Thoracic aorta (tissue), 2 donors: Measurements from ENCODE around the gene NECAP2. TPM values are rescaled to one million over a fixed set of nuclear protein-coding genes. Genes with fewer than 3 reads are reported as not detected.
"Not testable (repeated sequence)": the region's sequence is repeated elsewhere in the genome, so short reads cannot be mapped to it uniquely, and the experiment has no call there.

Source experiments
- ATAC-seq: fragments of 150-250 bp; one replicate; pipeline ENCODE4 v1.8.0; 2017; ENCODE audit warnings: low read depth; ENCODE audit not compliant: insufficient number of reproducible peaks, low FRiP score
- DNase-seq: peaks from one replicate; pipeline ENCODE4 v3.0.0-alpha.2; 2020; ENCODE audit warnings: low spot score
- H3K27ac ChIP-seq, 2 donors: fragments of 200-600 bp; sonication (generic); 1 replicate in 1 of 2; 2 replicates in 1 of 2; pipeline ENCODE4 v1.5.1; 2016; ENCODE audit warnings: mild to moderate bottlenecking in 2 of 2, moderate library complexity in 2 of 2
- H3K27me3 ChIP-seq: fragments of 200-600 bp; sonication (generic); replicated peaks from 2 replicates; pipeline ENCODE4 v1.6.0; 2016; ENCODE audit warnings: mild to moderate bottlenecking; ENCODE audit not compliant: insufficient read depth
- H3K36me3 ChIP-seq: fragments of 200-600 bp; sonication (generic); one replicate; pipeline ENCODE4 v1.5.1; 2016
- H3K4me1 ChIP-seq, 2 donors: fragments of 200-600 bp; sonication (generic); 1 replicate in 1 of 2; 2 replicates in 1 of 2; pipeline versions ENCODE4 v1.5.1 to v1.6.0; 2016; ENCODE audit warnings: low read depth in 2 of 2, mild to moderate bottlenecking in 1 of 2; ENCODE audit not compliant: control insufficient read depth in 1 of 2
- H3K4me3 ChIP-seq: fragments of 200-600 bp; sonication (generic); 2 replicates; pipeline ENCODE4 v1.5.1; 2016; ENCODE audit warnings: mild to moderate bottlenecking
- H3K9me3 ChIP-seq: fragments of 200-600 bp; sonication (generic); 2 replicates; pipeline ENCODE4 v1.5.1; 2016
- CTCF ChIP-seq: fragments of 200-600 bp; sonication (generic); IDR thresholded peaks from one replicate; pipeline ENCODE4 v1.5.1; 2019; ENCODE audit warnings: antibody characterized with exemption
- total RNA-seq, 2 donors: library from RNA; depleted of rRNA; stranded (reverse); fragments of >200 nt; gene quantifications; one replicate each; pipeline versions ENCODE4 v1.1.0 to v1.2.3, GENCODE V29; 2016

Gene NECAP2
- total RNA-seq, 2 donors from 2014 or later, result 38.9 to 55.1 TPM

- peak; percentile 50 for DNase-seq
- H3K4me1 ChIP-seq, result peaks cover 0 to 13% of the 10 kb centered on the region in 2 donors
- peak overlapping the region; percentile 97 for H3K4me3 ChIP-seq
- H3K36me3 ChIP-seq, result no peaks in the 10 kb centered on the region
- no peak for TF ChIP-seq CTCF
- H3K27me3 ChIP-seq, result no peaks in the 10 kb centered on the region
- no peaks in the 10 kb centered on the region for H3K9me3 ChIP-seq
- ATAC-seq, result no peak
- peak overlapping the region; percentile 78 to 83 for H3K27ac ChIP-seq
Observed at GRCh38 chr1:16498573-16499413, 58.3 kb downstream of the NECAP2 start.

- ATAC-seq, H3K27me3 ChIP-seq, H3K9me3 ChIP-seq, H3K27ac ChIP-seq, DNase-seq, H3K36me3 ChIP-seq: not testable (repeated sequence)
- Histone ChIP-seq H3K4me3 (peak overlapping the region; percentile 97), H3K4me1 (peaks cover 0 to 13% of the 10 kb centered on the region in 2 donors)
Observed at GRCh38 chr1:16500466-16500865, 59.9 kb downstream of the NECAP2 start.

GRCh38 chr1:16500975-16501374 lies 60.5 kb downstream of the NECAP2 start:
- DNase-seq, H3K36me3 ChIP-seq, H3K9me3 ChIP-seq, H3K27ac ChIP-seq, H3K27me3 ChIP-seq, H3K4me3 ChIP-seq, ATAC-seq: not testable (repeated sequence)
- H3K4me1 ChIP-seq, result peaks cover 0 to 13% of the 10 kb centered on the region in 2 donors

- H3K27ac ChIP-seq, ATAC-seq, DNase-seq, H3K9me3 ChIP-seq, H3K4me3 ChIP-seq, H3K27me3 ChIP-seq, H3K36me3 ChIP-seq: not testable (repeated sequence)
- peaks cover 0 to 13% of the 10 kb centered on the region in 2 donors for H3K4me1 ChIP-seq
Observed at GRCh38 chr1:16501446-16501845, 60.9 kb downstream of the NECAP2 start.

- no peak for TF ChIP-seq CTCF
- Histone ChIP-seq H3K36me3 (no peaks in the 10 kb centered on the region), H3K9me3 (no peaks in the 10 kb centered on the region), H3K27me3 (no peaks in the 10 kb centered on the region), H3K27ac (no peak overlapping the region), H3K4me3 (no peak overlapping the region), H3K4me1 (peaks cover 0 to 6% of the 10 kb centered on the region in 2 donors)
- DNase-seq (no peak), ATAC-seq (no peak)
Observed at GRCh38 chr1:16503494-16503893, 63.0 kb downstream of the NECAP2 start.

GRCh38 chr1:16505870-16506269 lies 65.3 kb downstream of the NECAP2 start:
- not testable (repeated sequence) for H3K9me3 ChIP-seq, ATAC-seq, H3K4me1 ChIP-seq, H3K36me3 ChIP-seq, H3K27me3 ChIP-seq, DNase-seq, H3K27ac ChIP-seq, H3K4me3 ChIP-seq

GRCh38 chr1:16506364-16507136 lies 66.0 kb downstream of the NECAP2 start:
- not testable (repeated sequence) for H3K36me3 ChIP-seq, DNase-seq, H3K9me3 ChIP-seq, H3K27me3 ChIP-seq, H3K27ac ChIP-seq, ATAC-seq, H3K4me3 ChIP-seq, H3K4me1 ChIP-seq

GRCh38 chr1:16508861-16509445 lies 68.4 kb downstream of the NECAP2 start:
- H3K9me3 ChIP-seq, H3K4me3 ChIP-seq, H3K27me3 ChIP-seq, H3K36me3 ChIP-seq, DNase-seq, H3K4me1 ChIP-seq, H3K27ac ChIP-seq: not testable (repeated sequence)
- peak; percentile 28 for ATAC-seq
